ENCODE results near the gene DYNC2I2. TPM values are rescaled to one million over a fixed set of nuclear protein-coding genes. Genes with fewer than 3 reads are reported as not detected.

DYNC2I2 gene
- total and polyA plus RNA-seq, 2 of the 4 experiments (the other 2 are of a cell fraction) = 33.7 to 37.1 TPM

GRCh38 chr9:128593856-128594255, 62.8 kb downstream of the DYNC2I2 start:
- no peak for ATAC-seq (ENCODE audit: low read depth)

More at GRCh38 chr9:128593856-128594255, 62.8 kb downstream of the DYNC2I2 start:
- Histone ChIP-seq H3K27me3 (ENCODE audit: control insufficient read depth, insufficient read depth, low read length) (no peaks in the 10 kb centered on the region), H3K36me3 (ENCODE audit: control insufficient read depth, insufficient read depth, low read length) (peaks cover 64% of the 10 kb centered on the region), H3K9me1 (ENCODE audit: insufficient read depth, low read length) (no peaks in the 10 kb centered on the region), H2AFZ (replicated peaks; ENCODE audit: low read length, poor library complexity) (no peak overlapping the region), H4K8ac (ENCODE audit: low read depth in 2 of 2, low read length in 2 of 2) (no peak overlapping the region), H3K23ac (ENCODE audit: low read depth, low read length) (no peak overlapping the region), H3K27ac (ENCODE audit: insufficient read depth, low read length) (no peak overlapping the region), H4K5ac (ENCODE audit: low read depth, low read length) (no peak overlapping the region), H3K4me1 (ENCODE audit: control insufficient read depth, insufficient read depth, low read length) (no peaks in the 10 kb centered on the region), H3K18ac (ENCODE audit: low read depth, low read length) (no peak overlapping the region), H2AK5ac (ENCODE audit: low read depth, low read length) (no peak overlapping the region), H4K91ac (ENCODE audit: insufficient read depth, low read depth, low read length) (no peak overlapping the region), H3K4me3 (ENCODE audit: insufficient read depth, low read depth, low read length) (no peak overlapping the region), H3K56ac (ENCODE audit: extremely low read depth, insufficient read depth, low read length) (no peak overlapping the region), H2BK15ac (ENCODE audit: low read depth, low read length) (no peak overlapping the region), H3K79me1 (ENCODE audit: low read depth in 1 of 2, low read length in 2 of 2) (peaks cover 13 to 20% of the 10 kb centered on the region in 2 experiments), H4K20me1 (ENCODE audit: insufficient read depth, low read length) (0 out of 2 replicates have a peak, but pooled peaks cover 4% of the 10 kb centered on the region), H3K4me2 (ENCODE audit: low read depth, low read length) (no peak overlapping the region), H3K14ac (replicated peaks; ENCODE audit: low read depth, low read length) (no peak overlapping the region), H3K4ac (ENCODE audit: low read depth, low read length) (no peak overlapping the region), H3K9me3 (ENCODE audit: control insufficient read depth, insufficient read depth, low read length) (no peaks in the 10 kb centered on the region), H2BK120ac (ENCODE audit: low read depth, low read length) (no peak overlapping the region), H2BK5ac (ENCODE audit: low read depth, low read length, poor library complexity, severe bottlenecking) (no peak overlapping the region), H3K9ac (ENCODE audit: low read depth, low read length) (no peak overlapping the region), H2BK20ac (ENCODE audit: low read depth, low read length) (no peak overlapping the region), H2AK9ac (replicated peaks; ENCODE audit: low read depth, low read length, poor library complexity) (no peak overlapping the region)
- WGBS, 2 experiments (ENCODE audit: extremely low coverage in 2 of 2, insufficient read length in 1 of 2) = 100% methylated on average over 3 of the region's 9 CpGs; no CpG with 5 or more reads in 1 of the 2 experiments
- no peak for DNase-seq
- intact Hi-C loops (cut with micrococcal nuclease) (no loop called here), dilution Hi-C loops (cut with HindIII; ENCODE audit: low sequenced_read_pairs, unreplicated experiment) (no loop called here), in situ Hi-C loops (cut with MboI; ENCODE audit: low sequenced_read_pairs) (no loop called here)
- BruUV-seq (replicated peaks) = no TSS peak
- no peak for TF ChIP-seq CTCF (conservative IDR thresholded peaks at IDR 0.05; ENCODE audit: low read depth, low read length)
- TF ChIP-seq MAZ (IDR thresholded peaks at IDR 0.05; ENCODE audit: borderline replicate concordance, low read depth, low read length) = no peak
- no peak for TF ChIP-seq NFE2L2 (IDR thresholded peaks at IDR 0.05; ENCODE audit: low read depth, low read length)
- no peak for TF ChIP-seq MAFK (IDR thresholded peaks at IDR 0.05; ENCODE audit: low read depth, low read length)
- no peak for TF ChIP-seq MXI1 (IDR thresholded peaks at IDR 0.05; ENCODE audit: borderline replicate concordance, low read depth, low read length)
- no peak for TF ChIP-seq USF2 (IDR thresholded peaks at IDR 0.05; ENCODE audit: low read depth, low read length)
- TF ChIP-seq, protein P1, sequence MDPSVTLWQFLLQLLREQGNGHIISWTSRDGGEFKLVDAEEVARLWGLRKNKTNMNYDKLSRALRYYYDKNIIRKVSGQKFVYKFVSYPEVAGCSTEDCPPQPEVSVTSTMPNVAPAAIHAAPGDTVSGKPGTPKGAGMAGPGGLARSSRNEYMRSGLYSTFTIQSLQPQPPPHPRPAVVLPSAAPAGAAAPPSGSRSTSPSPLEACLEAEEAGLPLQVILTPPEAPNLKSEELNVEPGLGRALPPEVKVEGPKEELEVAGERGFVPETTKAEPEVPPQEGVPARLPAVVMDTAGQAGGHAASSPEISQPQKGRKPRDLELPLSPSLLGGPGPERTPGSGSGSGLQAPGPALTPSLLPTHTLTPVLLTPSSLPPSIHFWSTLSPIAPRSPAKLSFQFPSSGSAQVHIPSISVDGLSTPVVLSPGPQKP (IDR thresholded peaks at IDR 0.05; ENCODE audit: borderline replicate concordance, low read depth, low read length) = no peak
- ChIA-PET POLR2A (ENCODE audit: unreplicated experiment) (no interaction called here), CTCF (interaction anchor here (0.6 kb wide), 1 partner anchor 52 kb away, joined by 3 read pairs; no protein-coding TSS in a partner anchor)
